HG03342 (cell line): ENCODE data around the gene SMIM14.
"Not testable (repeated sequence)": the region's sequence is repeated elsewhere in the genome, so short reads cannot be mapped to it uniquely, and the experiment has no call there.

Source experiments
- ATAC-seq: cut with Tn5 transposase; IDR thresholded peaks from one replicate; pipeline ENCODE4 v1.9.1; 2021; ENCODE audit warnings: mild to moderate bottlenecking, moderate library complexity; ENCODE audit not compliant: unreplicated experiment

Gene SMIM14

GRCh38 chr4:39648827-39649558, 10.3 kb upstream of the SMIM14 start:
- ATAC-seq: no peak

GRCh38 chr4:39648213-39648612, 9.5 kb upstream of the SMIM14 start:
- ATAC-seq: no peak

GRCh38 chr4:39642885-39643552, 4.4 kb upstream of the SMIM14 start:
- ATAC-seq: no peak

- ATAC-seq: no peak
These were observed 2.8 kb upstream of the SMIM14 start for GRCh38 chr4:39641451-39641850.

- peak; percentile 24 for ATAC-seq
These were observed 895 bp downstream of the SMIM14 start for GRCh38 chr4:39637586-39638353.

- ATAC-seq: no peak
These were observed 1.5 kb downstream of the SMIM14 start for GRCh38 chr4:39637221-39637585.

- no peak for ATAC-seq
These were observed 2.0 kb downstream of the SMIM14 start for GRCh38 chr4:39636531-39637184.

GRCh38 chr4:39635023-39635422, 3.6 kb downstream of the SMIM14 start:
- no peak for ATAC-seq

GRCh38 chr4:39631700-39632079, 7.0 kb downstream of the SMIM14 start:
- peak; percentile 63 for ATAC-seq

- no peak for ATAC-seq
These were observed 11.3 kb downstream of the SMIM14 start for GRCh38 chr4:39627413-39627812.

- ATAC-seq: no peak
These were observed 11.8 kb downstream of the SMIM14 start for GRCh38 chr4:39626913-39627312.

GRCh38 chr4:39626261-39626660, 12.4 kb downstream of the SMIM14 start:
- peak; percentile 69 for ATAC-seq

GRCh38 chr4:39621582-39621981, 17.1 kb downstream of the SMIM14 start:
- no peak for ATAC-seq

GRCh38 chr4:39620551-39621313, 17.9 kb downstream of the SMIM14 start:
- no peak for ATAC-seq

GRCh38 chr4:39617534-39617933, 21.1 kb downstream of the SMIM14 start:
- no peak for ATAC-seq

GRCh38 chr4:39616651-39617050, 22.0 kb downstream of the SMIM14 start:
- ATAC-seq: no peak

GRCh38 chr4:39616112-39616511, 22.6 kb downstream of the SMIM14 start:
- not testable (repeated sequence) for ATAC-seq

- ATAC-seq: no peak
These were observed 24.0 kb downstream of the SMIM14 start for GRCh38 chr4:39614487-39615162.

GRCh38 chr4:39613093-39613656, 25.5 kb downstream of the SMIM14 start:
- peak; percentile 29 for ATAC-seq

GRCh38 chr4:39609454-39609931, 29.2 kb downstream of the SMIM14 start:
- peak; percentile 92 for ATAC-seq
